PFSK-1 (cell line): ENCODE data around the gene LAMB3.

ENCODE experiments used
- FOXP2 ChIP-seq: optimal IDR thresholded peaks from 2 replicates; pipeline ENCODE3; 2011; ENCODE audit warnings: borderline replicate concordance, control low read depth, inconsistent platforms; ENCODE audit not compliant: insufficient read depth; ENCODE audit errors: extremely low read length, extremely low read depth
- POLR2AphosphoS5 ChIP-seq: IDR thresholded peaks from 2 replicates; pipeline ENCODE4 v1.6.1; 2012; ENCODE audit warnings: low read depth, mild to moderate bottlenecking, control low read depth, low read length, moderate library complexity
- REST ChIP-seq, 2 experiments: IDR thresholded peaks; 2 replicates each; pipeline versions ENCODE4 v1.6.1 to v1.8.0; 2011 to 2012; ENCODE audit warnings: low read depth in 2 of 2, low read length in 2 of 2, control low read depth in 1 of 2, inconsistent platforms in 1 of 2, mild to moderate bottlenecking in 1 of 2, moderate library complexity in 1 of 2; ENCODE audit not compliant: insufficient read depth in 1 of 2
- SIN3A ChIP-seq: IDR thresholded peaks from 2 replicates; pipeline ENCODE4 v1.6.1; 2012; ENCODE audit warnings: mild to moderate bottlenecking, low read length, moderate library complexity, borderline replicate concordance; ENCODE audit not compliant: insufficient read depth
- TAF1 ChIP-seq: IDR thresholded peaks from 2 replicates; pipeline ENCODE4 v1.6.1; 2012; ENCODE audit warnings: low read length, control low read depth, borderline replicate concordance; ENCODE audit not compliant: insufficient read depth

LAMB3 gene

GRCh38 chr1:209607102-209607794 is 45.0 kb downstream of the LAMB3 start:
- no peak for TF ChIP-seq REST (IDR thresholded peaks at IDR 0.05; ENCODE audit: insufficient read depth in 1 of 2, low read depth in 2 of 2, low read length in 2 of 2)
- no peak for TF ChIP-seq FOXP2
- TF ChIP-seq SIN3A = no peak
- TF ChIP-seq TAF1 = no peak
- TF ChIP-seq POLR2AphosphoS5 = no peak

GRCh38 chr1:209603877-209604276 is 48.3 kb downstream of the LAMB3 start:
- no peak for TF ChIP-seq POLR2AphosphoS5
- no peak for TF ChIP-seq REST (IDR thresholded peaks at IDR 0.05; ENCODE audit: insufficient read depth in 1 of 2, low read depth in 2 of 2, low read length in 2 of 2)

GRCh38 chr1:209601809-209602657 is 50.2 kb downstream of the LAMB3 start:
- TF ChIP-seq POLR2AphosphoS5 (no peak), REST (IDR thresholded peaks at IDR 0.05; ENCODE audit: insufficient read depth in 1 of 2, low read depth in 2 of 2, low read length in 2 of 2) (no peak), FOXP2 (no peak), TAF1 (no peak), SIN3A (no peak)

GRCh38 chr1:209600541-209600940 is 51.7 kb downstream of the LAMB3 start:
- no peak for TF ChIP-seq SIN3A

- no peak for TF ChIP-seq SIN3A
- no peak for TF ChIP-seq POLR2AphosphoS5
- TF ChIP-seq TAF1 = no peak
- no peak for TF ChIP-seq FOXP2
- TF ChIP-seq REST (IDR thresholded peaks at IDR 0.05; ENCODE audit: insufficient read depth in 1 of 2, low read depth in 2 of 2, low read length in 2 of 2) = no peak
These were observed 54.0 kb downstream of the LAMB3 start for GRCh38 chr1:209598227-209598626.
